Neural cell (in vitro differentiated cells): Measurements from ENCODE around the gene SLC35E1. TPM values are rescaled to one million over a fixed set of nuclear protein-coding genes. Genes with fewer than 3 reads are reported as not detected.

ENCODE experiments used
- H2AFZ ChIP-seq: fragments of 200-600, 300-800 bp; sonication (generic), shearing (Covaris generic); 2 replicates; pipeline ENCODE4 v1.6.0; 2014; ENCODE audit warnings: low read depth, mild to moderate bottlenecking, antibody characterized with exemption, low read length, moderate library complexity
- H3F3A ChIP-seq: fragments of 200-600 bp; shearing (Covaris generic); 2 replicates; pipeline ENCODE4 v1.6.1; 2016; ENCODE audit warnings: mild to moderate bottlenecking, moderate library complexity, mixed read lengths, antibody characterized with exemption, low read length; ENCODE audit not compliant: insufficient read depth, poor library complexity, severe bottlenecking
- H3K27ac ChIP-seq: fragments of 200-600, 300-800 bp; sonication (generic), shearing (Covaris generic); 2 replicates; pipeline ENCODE4 v1.5.1; 2014; ENCODE audit warnings: mild to moderate bottlenecking, low read length, moderate library complexity
- H3K27me3 ChIP-seq: fragments of 300-800, 200-600 bp; sonication (generic), shearing (Covaris generic); 2 replicates; pipeline ENCODE4 v1.6.0; 2014; ENCODE audit warnings: mild to moderate bottlenecking, low read depth, low read length, moderate library complexity; ENCODE audit not compliant: insufficient read depth
- H3K36me3 ChIP-seq: fragments of 300-800, 200-600 bp; sonication (generic), shearing (Covaris generic); 2 replicates; pipeline ENCODE4 v1.5.1; 2014; ENCODE audit warnings: mild to moderate bottlenecking, antibody characterized with exemption, low read length, moderate library complexity; ENCODE audit not compliant: insufficient read depth
- H3K4me2 ChIP-seq: fragments of 300-800, 200-600 bp; sonication (generic), shearing (Covaris generic); 2 replicates; pipeline ENCODE4 v1.6.0; 2014; ENCODE audit warnings: mild to moderate bottlenecking, low read length
- H3K4me3 ChIP-seq: fragments of 300-800, 200-600 bp; sonication (generic), shearing (Covaris generic); 2 replicates; pipeline ENCODE4 v1.5.1; 2014; ENCODE audit warnings: mild to moderate bottlenecking, low read length, moderate library complexity
- H3K79me2 ChIP-seq: fragments of 200-600 bp; shearing (Covaris generic); replicated peaks from 2 replicates; pipeline ENCODE4 v1.6.0; 2014; ENCODE audit warnings: mild to moderate bottlenecking, low read length, moderate library complexity; ENCODE audit not compliant: insufficient read depth
- H3K9ac ChIP-seq: fragments of 300-800, 200-600 bp; sonication (generic), shearing (Covaris generic); 2 replicates; pipeline ENCODE4 v1.6.1; 2016; ENCODE audit warnings: mild to moderate bottlenecking, low read length, mixed read lengths
- H3K9me2 ChIP-seq: fragments of 200-600 bp; shearing (Covaris generic); 2 replicates; pipeline ENCODE4 v1.6.1; 2016; ENCODE audit warnings: mild to moderate bottlenecking, low read length, mixed read lengths; ENCODE audit not compliant: insufficient read depth
- H3K9me3 ChIP-seq: fragments of 200-600, 300-800 bp; sonication (generic), shearing (Covaris generic); 2 replicates; pipeline ENCODE4 v1.6.1; 2016; ENCODE audit warnings: mild to moderate bottlenecking, mixed run types, low read length, moderate library complexity, mixed read lengths
- H4K20me1 ChIP-seq: fragments of 200-600 bp; shearing (Covaris generic); 2 replicates; pipeline ENCODE4 v1.6.1; 2016; ENCODE audit warnings: mild to moderate bottlenecking, mixed run types; ENCODE audit not compliant: insufficient read depth
- EP300 ChIP-seq: fragments of 450-650 bp; conservative IDR thresholded peaks from 2 replicates; pipeline ENCODE4 v1.6.1; 2014; ENCODE audit warnings: antibody characterized with exemption, mild to moderate bottlenecking, moderate library complexity; ENCODE audit not compliant: poor library complexity, severe bottlenecking
- EZH2 ChIP-seq: fragments of 200-600, 300-800 bp; shearing (Covaris generic), sonication (generic); IDR thresholded peaks from 2 replicates; pipeline ENCODE4 v1.6.1; 2014; ENCODE audit warnings: antibody characterized with exemption, low read length, borderline replicate concordance, mild to moderate bottlenecking; ENCODE audit not compliant: insufficient read depth, poor library complexity, severe bottlenecking
- MXI1 ChIP-seq: fragments of 450-650 bp; conservative IDR thresholded peaks from 2 replicates; pipeline ENCODE4 v1.6.1; 2014; ENCODE audit warnings: antibody characterized with exemption, mild to moderate bottlenecking; ENCODE audit not compliant: poor library complexity, severe bottlenecking
- POLR2AphosphoS5 ChIP-seq: IDR thresholded peaks from 2 replicates; pipeline ENCODE4 v1.6.1; 2012
- RAD21 ChIP-seq: fragments of 450-650 bp; conservative IDR thresholded peaks from 2 replicates; pipeline ENCODE4 v1.6.1; 2014; ENCODE audit warnings: antibody characterized with exemption, mild to moderate bottlenecking, moderate library complexity
- REST ChIP-seq: IDR thresholded peaks from 2 replicates; pipeline ENCODE4 v1.6.1; 2012; ENCODE audit warnings: borderline replicate concordance
- SMC3 ChIP-seq: fragments of 450-650 bp; conservative IDR thresholded peaks from 2 replicates; pipeline ENCODE4 v1.6.1; 2014; ENCODE audit warnings: antibody characterized with exemption, mild to moderate bottlenecking, moderate library complexity; ENCODE audit not compliant: poor library complexity
- TAF1 ChIP-seq: IDR thresholded peaks from 2 replicates; pipeline ENCODE4 v1.6.1; 2012; ENCODE audit warnings: low read depth
- polyA plus RNA-seq: library from polyadenylated mRNA; depleted of rRNA; stranded (reverse); fragments of >200 nt; gene quantifications from 2 replicates; pipeline ENCODE4 v1.2.3, GENCODE V29; 2014
- TF ChIP-seq, protein P1 (sequence below): fragments of 450-650 bp; IDR thresholded peaks from 2 replicates; pipeline ENCODE4 v1.5.1; 2014; ENCODE audit warnings: antibody characterized with exemption, mild to moderate bottlenecking, moderate library complexity; ENCODE audit not compliant: poor library complexity, severe bottlenecking

SLC35E1 gene
- polyA plus RNA-seq, 1 donor from 2014 or later, result 23.9 TPM

DNA sequence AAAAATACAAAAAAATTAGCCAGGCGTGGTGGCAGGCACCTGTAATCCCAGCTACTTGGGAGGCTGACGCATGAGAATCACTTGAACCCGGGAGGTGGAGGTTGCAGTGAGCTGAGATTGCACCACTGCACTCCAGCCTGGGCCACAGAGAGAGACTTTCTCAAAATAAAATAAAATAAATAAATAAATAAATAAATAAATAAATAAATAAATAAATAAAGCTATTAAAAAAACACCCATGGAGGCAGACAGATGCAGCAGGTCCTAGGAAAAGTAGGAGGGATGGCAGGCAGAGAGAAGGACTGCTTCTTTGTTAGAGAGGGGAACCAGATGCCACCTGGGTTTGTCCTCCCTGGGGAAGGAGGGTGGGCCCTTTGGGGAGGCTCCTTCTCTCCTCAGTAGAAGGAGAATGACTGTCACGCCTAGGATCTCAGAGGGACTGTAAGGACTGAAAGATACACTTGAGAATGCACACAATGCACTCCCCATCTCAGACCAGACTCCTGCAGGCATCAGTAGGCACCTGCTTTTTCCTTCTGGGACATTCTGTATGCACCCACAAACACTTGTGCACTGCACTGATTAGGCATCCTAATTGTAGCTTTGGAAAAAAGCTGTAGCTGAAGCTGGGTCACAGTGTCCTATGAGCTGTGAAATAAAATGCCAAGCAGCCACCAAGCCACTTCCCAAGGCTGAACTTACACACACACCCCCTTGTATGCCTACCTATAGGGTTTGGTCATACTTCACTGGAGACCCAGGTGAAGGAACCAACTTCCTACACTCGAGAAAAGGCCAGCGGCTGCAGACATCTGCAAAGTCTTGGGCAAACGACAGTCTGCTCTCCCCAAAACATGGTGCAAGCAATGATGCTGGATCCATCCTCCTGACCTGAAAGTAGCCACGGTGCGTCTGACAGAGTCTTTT lies 18.9 kb upstream of the SLC35E1 start:
- H3K9me2 ChIP-seq, result no peaks in the 10 kb centered on the region
- TF ChIP-seq MXI1 (no peak), RAD21 (no peak), POLR2AphosphoS5 (no peak), EP300 (no peak)
- H2AFZ ChIP-seq, result no peak overlapping the region
- H3K27me3 ChIP-seq, result no peaks in the 10 kb centered on the region
- H3K27ac ChIP-seq, result no peak overlapping the region
- H3K9ac ChIP-seq, result no peak overlapping the region
- no peaks in the 10 kb centered on the region for H3F3A ChIP-seq
- no peak overlapping the region for H3K4me3 ChIP-seq
- H3K4me2 ChIP-seq, result no peak overlapping the region
- H4K20me1 ChIP-seq, result no peaks in the 10 kb centered on the region
- H3K79me2 ChIP-seq, result peaks cover 24% of the 10 kb centered on the region
- no peaks in the 10 kb centered on the region for H3K36me3 ChIP-seq
- H3K9me3 ChIP-seq, result no peaks in the 10 kb centered on the region

DNA sequence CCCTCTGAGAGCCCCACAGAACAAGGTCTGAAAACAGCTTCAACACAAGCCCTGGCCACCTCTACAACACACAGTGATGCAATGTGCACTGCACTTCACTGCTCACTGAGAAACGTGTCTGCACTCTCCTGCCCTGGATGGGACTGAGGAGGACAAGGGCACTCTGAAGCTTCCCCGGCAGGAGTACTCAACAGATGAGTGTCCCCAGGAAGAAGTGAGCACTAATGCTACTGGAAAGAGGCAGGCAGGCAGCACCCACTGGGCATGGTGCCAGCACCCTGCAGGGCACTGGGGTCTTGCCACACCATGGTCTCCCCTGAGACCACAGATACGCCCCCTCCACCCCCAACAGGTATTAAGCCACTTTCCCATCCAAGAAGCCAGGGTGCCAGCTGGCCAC lies 17.7 kb upstream of the SLC35E1 start:
- TF ChIP-seq SMC3 (no peak), TAF1 (no peak), RAD21 (no peak)
- H3F3A ChIP-seq, result no peaks in the 10 kb centered on the region
- H3K79me2 ChIP-seq, result peaks cover 21% of the 10 kb centered on the region
- no peak overlapping the region for H3K9ac ChIP-seq
- no peaks in the 10 kb centered on the region for H3K9me3 ChIP-seq
- H3K36me3 ChIP-seq, result no peaks in the 10 kb centered on the region
- no peaks in the 10 kb centered on the region for H3K27me3 ChIP-seq
- H4K20me1 ChIP-seq, result no peaks in the 10 kb centered on the region
- no peaks in the 10 kb centered on the region for H3K9me2 ChIP-seq
- H2AFZ ChIP-seq, result no peak overlapping the region
- H3K27ac ChIP-seq, result no peak overlapping the region
- H3K4me3 ChIP-seq, result no peak overlapping the region
- H3K4me2 ChIP-seq, result no peak overlapping the region

DNA sequence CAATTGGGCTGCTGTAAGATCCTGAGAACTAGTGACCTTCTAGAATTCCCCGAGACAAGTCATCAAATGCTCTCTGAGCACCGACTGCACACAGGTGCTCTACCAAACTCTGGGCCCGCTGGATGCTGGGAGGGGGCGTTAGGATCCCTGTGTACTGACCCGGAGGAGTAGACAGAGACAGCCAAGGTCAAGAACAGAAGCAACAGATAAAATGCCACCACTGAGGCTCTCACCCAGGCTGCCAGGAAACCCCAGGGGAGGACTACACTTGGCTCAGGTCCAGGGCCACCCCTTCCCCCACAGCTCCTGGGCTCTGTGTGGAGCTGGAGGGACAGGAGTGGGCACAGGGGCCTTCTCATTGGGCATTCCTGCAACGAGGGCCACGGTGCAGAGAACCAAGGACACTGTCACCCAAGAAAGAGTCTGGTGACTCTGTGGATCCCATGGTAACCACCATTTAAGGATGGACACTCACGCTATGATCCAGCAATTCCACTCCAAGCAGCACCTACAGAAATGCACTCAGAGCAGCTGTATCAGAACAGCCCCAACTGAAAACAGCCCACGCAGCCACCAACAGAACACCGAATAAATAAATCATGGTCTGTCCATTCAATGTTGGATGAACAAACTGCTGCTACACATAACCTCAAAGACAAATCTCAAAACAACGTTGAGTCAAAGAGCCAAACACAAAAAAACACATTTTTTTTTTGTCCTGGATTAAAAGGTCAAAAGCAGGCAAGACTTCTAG lies 16.8 kb upstream of the SLC35E1 start:
- peaks cover 21% of the 10 kb centered on the region for H3K79me2 ChIP-seq
- no peaks in the 10 kb centered on the region for H3K9me3 ChIP-seq
- H3K4me3 ChIP-seq, result no peak overlapping the region
- H4K20me1 ChIP-seq, result no peaks in the 10 kb centered on the region
- H3K9ac ChIP-seq, result no peak overlapping the region
- H3K36me3 ChIP-seq, result no peaks in the 10 kb centered on the region
- H3K27ac ChIP-seq, result peak overlapping the region; percentile 53
- H3K9me2 ChIP-seq, result no peaks in the 10 kb centered on the region
- peaks cover 4% of the 10 kb centered on the region for H3F3A ChIP-seq
- no peak overlapping the region for H3K4me2 ChIP-seq
- no peaks in the 10 kb centered on the region for H3K27me3 ChIP-seq
- H2AFZ ChIP-seq, result no peak overlapping the region
- TF ChIP-seq MXI1 (no peak), POLR2AphosphoS5 (no peak), TAF1 (no peak), RAD21 (no peak), SMC3 (no peak), REST (no peak), EP300 (no peak), EZH2 (no peak)
- TF ChIP-seq, protein P1, sequence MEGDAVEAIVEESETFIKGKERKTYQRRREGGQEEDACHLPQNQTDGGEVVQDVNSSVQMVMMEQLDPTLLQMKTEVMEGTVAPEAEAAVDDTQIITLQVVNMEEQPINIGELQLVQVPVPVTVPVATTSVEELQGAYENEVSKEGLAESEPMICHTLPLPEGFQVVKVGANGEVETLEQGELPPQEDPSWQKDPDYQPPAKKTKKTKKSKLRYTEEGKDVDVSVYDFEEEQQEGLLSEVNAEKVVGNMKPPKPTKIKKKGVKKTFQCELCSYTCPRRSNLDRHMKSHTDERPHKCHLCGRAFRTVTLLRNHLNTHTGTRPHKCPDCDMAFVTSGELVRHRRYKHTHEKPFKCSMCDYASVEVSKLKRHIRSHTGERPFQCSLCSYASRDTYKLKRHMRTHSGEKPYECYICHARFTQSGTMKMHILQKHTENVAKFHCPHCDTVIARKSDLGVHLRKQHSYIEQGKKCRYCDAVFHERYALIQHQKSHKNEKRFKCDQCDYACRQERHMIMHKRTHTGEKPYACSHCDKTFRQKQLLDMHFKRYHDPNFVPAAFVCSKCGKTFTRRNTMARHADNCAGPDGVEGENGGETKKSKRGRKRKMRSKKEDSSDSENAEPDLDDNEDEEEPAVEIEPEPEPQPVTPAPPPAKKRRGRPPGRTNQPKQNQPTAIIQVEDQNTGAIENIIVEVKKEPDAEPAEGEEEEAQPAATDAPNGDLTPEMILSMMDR, result no peak
